GM23248 (cell line): ENCODE measurements around the gene TAF1.

Experiments
- EZH2 ChIP-seq: fragments of 200-600 bp; sonication (generic); IDR thresholded peaks from 2 replicates; pipeline ENCODE4 v1.6.1; 2018; ENCODE audit warnings: antibody characterized with exemption, mild to moderate bottlenecking; ENCODE audit not compliant: insufficient read depth, poor library complexity, severe bottlenecking
- EZH2phosphoT487 ChIP-seq: fragments of 200-600 bp; sonication (generic); IDR thresholded peaks from 2 replicates; pipeline ENCODE4 v1.6.1; 2018; ENCODE audit warnings: antibody characterized with exemption, moderate library complexity, mild to moderate bottlenecking, low read depth; ENCODE audit not compliant: insufficient read depth

DNA sequence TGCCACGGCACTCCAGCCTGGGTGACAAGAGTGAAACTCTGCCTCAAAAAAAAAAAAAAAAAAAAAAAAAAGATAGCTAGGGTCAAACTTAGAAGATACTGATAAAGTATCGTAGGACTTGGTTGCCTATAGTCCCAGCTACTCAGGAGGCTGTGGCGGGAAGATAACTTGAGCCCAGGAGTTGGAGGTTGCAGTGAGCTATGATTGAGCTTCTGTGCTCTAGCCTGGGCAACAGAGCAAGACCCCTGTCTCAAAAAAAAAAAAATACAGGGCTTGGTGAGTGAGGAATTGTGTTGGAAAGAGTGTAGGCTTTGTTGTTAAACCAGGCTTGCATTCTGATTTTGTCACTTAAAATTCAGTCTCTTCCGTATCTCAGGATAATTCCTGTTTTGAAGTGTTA is 6.2 kb downstream of the TAF1 start:
- no peak for TF ChIP-seq EZH2
- TF ChIP-seq EZH2phosphoT487: no peak
